ENCODE measurements around the gene VANGL2. TPM values are rescaled to one million over a fixed set of nuclear protein-coding genes. Genes with fewer than 3 reads are reported as not detected.

Gene VANGL2
- total and polyA plus RNA-seq, 4 experiments from 2014 or later, result not detected

DNA sequence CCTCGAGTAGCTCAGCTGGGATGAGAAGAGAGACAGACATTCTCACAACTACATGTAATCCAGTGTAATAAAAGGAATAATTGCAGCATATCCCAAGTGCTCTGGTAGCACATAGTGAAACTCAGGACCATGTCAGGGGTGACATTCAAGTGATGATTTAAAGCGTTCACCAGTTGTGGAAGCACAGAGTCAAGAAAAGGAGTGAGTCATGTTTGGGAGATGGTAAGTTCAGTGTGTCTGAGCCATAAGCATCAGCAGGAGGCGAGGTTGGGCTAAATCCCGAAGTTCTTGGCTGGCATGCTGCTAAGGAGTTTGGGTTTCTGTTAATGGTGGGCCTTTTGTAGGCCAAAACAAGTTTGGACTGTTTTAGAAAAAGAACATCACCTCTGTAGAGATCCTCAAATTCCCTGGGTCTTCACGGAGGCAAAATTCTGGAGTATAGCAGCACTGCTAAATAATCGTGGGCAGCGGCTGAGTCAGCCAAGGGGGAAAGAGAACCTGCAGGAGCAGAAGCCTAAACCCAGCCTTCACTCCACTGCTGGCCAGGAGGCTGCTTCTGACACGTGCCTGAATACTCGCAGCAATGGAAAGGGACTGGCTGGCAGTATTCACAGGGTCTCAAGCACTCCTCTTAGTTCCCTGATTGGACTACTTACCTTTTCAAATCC lies 40.7 kb upstream of the VANGL2 start:
- peaks cover 48% of the 10 kb centered on the region for H3K36me3 ChIP-seq (ENCODE audit: insufficient read depth, low read length)
- no peak overlapping the region for H3K27ac Mint-ChIP-seq
- no peak overlapping the region for H3K27ac ChIP-seq (ENCODE audit: low read depth, low read length)
- H3K9me3 ChIP-seq (ENCODE audit: control insufficient read depth in 1 of 2, low read length in 2 of 2), result no peaks in the 10 kb centered on the region
- DNase-seq, result no peak
- POLR2A ChIA-PET (ENCODE audit: partially characterized antibody), result no interaction called here
- no peaks in the 10 kb centered on the region for H3K27me3 Mint-ChIP-seq
- no peak overlapping the region for H3K4me3 Mint-ChIP-seq
- CTCF ChIA-PET (ENCODE audit: partially characterized antibody), result no interaction called here
- peaks cover 0 to 5% (median 4%) of the 10 kb centered on the region in 4 donors for H3K4me1 Mint-ChIP-seq
- H3K36me3 Mint-ChIP-seq, result peaks cover 51 to 57% of the 10 kb centered on the region in 2 donors
- intact Hi-C loops (cut with micrococcal nuclease), result no loop called here
- H3K27me3 ChIP-seq (ENCODE audit: insufficient read depth, low read length), result no peaks in the 10 kb centered on the region
- no peak overlapping the region for H3K4me3 ChIP-seq (ENCODE audit: low read length in 2 of 2)
- H3K4me1 ChIP-seq (ENCODE audit: insufficient read depth, low read length), result no peaks in the 10 kb centered on the region
- H3K9me3 Mint-ChIP-seq, result no peaks in the 10 kb centered on the region

DNA sequence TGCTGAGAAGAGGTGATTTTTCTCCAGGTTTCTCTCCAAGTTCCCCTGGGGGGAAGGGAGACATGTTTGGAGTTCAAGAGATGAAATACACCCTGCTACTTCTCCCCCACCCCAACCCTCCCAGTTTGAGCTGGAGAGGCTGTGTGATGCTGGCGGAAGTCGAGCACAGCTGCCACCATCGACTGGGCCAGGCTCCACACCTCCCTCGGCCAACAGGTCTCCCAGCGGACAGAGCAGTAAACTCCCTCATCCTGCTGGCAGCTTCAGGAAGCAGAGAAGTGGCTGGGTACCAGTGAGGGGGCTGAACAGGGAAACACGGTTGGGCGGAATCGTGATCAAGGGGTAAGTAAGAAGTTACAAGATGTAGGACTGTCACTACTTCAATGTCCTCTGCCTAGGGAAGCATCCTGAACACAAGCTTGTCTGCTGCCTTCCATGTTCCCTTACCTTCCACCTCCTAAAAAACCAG lies 40.1 kb upstream of the VANGL2 start:
- peaks cover 43% of the 10 kb centered on the region for H3K36me3 ChIP-seq (ENCODE audit: insufficient read depth, low read length)

GRCh38 chr1:160361199-160361598 lies 39.2 kb upstream of the VANGL2 start:
- DNase-seq, result no peak
- Mint-ChIP-seq H3K27ac (peak overlapping the region in 2 of 7 donors; percentile 4 to 43), H3K4me1 (peaks cover 0 to 5% (median 4%) of the 10 kb centered on the region in 4 donors), H3K9me3 (no peaks in the 10 kb centered on the region), H3K27me3 (no peaks in the 10 kb centered on the region), H3K36me3 (peaks cover 40 to 42% of the 10 kb centered on the region in 2 donors), H3K4me3 (no peak overlapping the region)
- Histone ChIP-seq H3K4me3 (ENCODE audit: low read length in 2 of 2) (no peak overlapping the region), H3K27ac (ENCODE audit: low read depth, low read length) (no peak overlapping the region), H3K4me1 (ENCODE audit: insufficient read depth, low read length) (no peaks in the 10 kb centered on the region), H3K36me3 (ENCODE audit: insufficient read depth, low read length) (peaks cover 33% of the 10 kb centered on the region), H3K9me3 (ENCODE audit: control insufficient read depth in 1 of 2, low read length in 2 of 2) (no peaks in the 10 kb centered on the region), H3K27me3 (ENCODE audit: insufficient read depth, low read length) (no peaks in the 10 kb centered on the region)
- intact Hi-C loops (cut with micrococcal nuclease), result no loop called here
- ChIA-PET CTCF (ENCODE audit: partially characterized antibody) (no interaction called here), POLR2A (ENCODE audit: partially characterized antibody) (no interaction called here)

More for the DNA sequence above, 40.1 kb upstream of the VANGL2 start:
- Mint-ChIP-seq H3K9me3 (no peaks in the 10 kb centered on the region), H3K27me3 (no peaks in the 10 kb centered on the region), H3K36me3 (peaks cover 46 to 52% of the 10 kb centered on the region in 2 donors), H3K4me1 (peaks cover 0 to 5% (median 4%) of the 10 kb centered on the region in 4 donors), H3K27ac (peak overlapping the region in 2 of 7 donors; percentile 44 to 52), H3K4me3 (no peak overlapping the region)
- DNase-seq, result no peak
- no peak overlapping the region for H3K27ac ChIP-seq (ENCODE audit: low read depth, low read length)
- no peaks in the 10 kb centered on the region for H3K27me3 ChIP-seq (ENCODE audit: insufficient read depth, low read length)
- ChIA-PET CTCF (ENCODE audit: partially characterized antibody) (no interaction called here), POLR2A (ENCODE audit: partially characterized antibody) (no interaction called here)
- H3K4me1 ChIP-seq (ENCODE audit: insufficient read depth, low read length), result no peaks in the 10 kb centered on the region
- intact Hi-C loops (cut with micrococcal nuclease), result no loop called here
- no peaks in the 10 kb centered on the region for H3K9me3 ChIP-seq (ENCODE audit: control insufficient read depth in 1 of 2, low read length in 2 of 2)
- no peak overlapping the region for H3K4me3 ChIP-seq (ENCODE audit: low read length in 2 of 2)

DNA sequence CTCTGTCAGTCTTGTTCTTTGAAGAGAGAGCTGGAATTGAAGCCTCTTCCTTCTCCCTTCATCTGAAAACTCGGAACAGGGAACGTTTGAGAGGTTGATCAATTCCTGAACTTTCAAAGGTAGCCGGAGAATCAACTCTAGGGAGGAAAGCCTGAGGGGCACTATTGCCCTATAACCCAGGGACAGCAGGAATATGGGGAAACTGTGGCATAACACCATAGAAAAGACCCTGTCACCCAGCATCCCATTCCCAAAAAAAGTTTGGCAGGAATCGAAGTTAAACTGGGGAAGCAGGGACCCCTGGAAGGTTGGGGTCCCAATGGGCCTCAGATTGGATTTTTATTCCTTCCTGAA lies 38.6 kb upstream of the VANGL2 start:
- Histone ChIP-seq H3K27me3 (ENCODE audit: insufficient read depth, low read length) (no peaks in the 10 kb centered on the region), H3K9me3 (ENCODE audit: control insufficient read depth in 1 of 2, low read length in 2 of 2) (no peaks in the 10 kb centered on the region), H3K4me3 (ENCODE audit: low read length in 2 of 2) (no peak overlapping the region), H3K36me3 (ENCODE audit: insufficient read depth, low read length) (peaks cover 27% of the 10 kb centered on the region), H3K27ac (ENCODE audit: low read depth, low read length) (no peak overlapping the region), H3K4me1 (ENCODE audit: insufficient read depth, low read length) (no peaks in the 10 kb centered on the region)
- ChIA-PET CTCF (ENCODE audit: partially characterized antibody) (interaction anchor here (1.2 to 1.9 kb wide), 2 partner anchors 15 to 261 kb away, joined by 4 to 10 read pairs; no protein-coding TSS in a partner anchor), POLR2A (ENCODE audit: partially characterized antibody) (interaction anchor here (0.6 to 1.1 kb wide), 2 partner anchors 18 to 114 kb away, joined by 3 to 4 read pairs; no protein-coding TSS in a partner anchor)
- intact Hi-C loops (cut with micrococcal nuclease), result no loop called here
- Mint-ChIP-seq H3K4me3 (no peak overlapping the region), H3K9me3 (no peaks in the 10 kb centered on the region), H3K27me3 (no peaks in the 10 kb centered on the region), H3K4me1 (peaks cover 0 to 5% (median 4%) of the 10 kb centered on the region in 4 donors), H3K36me3 (peaks cover 34 to 36% of the 10 kb centered on the region in 2 donors), H3K27ac (peak overlapping the region in 1 of 7 donors; percentile 35)
- no peak for DNase-seq

- no peaks in the 10 kb centered on the region for H3K27me3 ChIP-seq (ENCODE audit: insufficient read depth, low read length)
- Mint-ChIP-seq H3K4me1 (peaks cover 0 to 5% (median 4%) of the 10 kb centered on the region in 4 donors), H3K36me3 (peaks cover 28 to 31% of the 10 kb centered on the region in 2 donors), H3K9me3 (no peaks in the 10 kb centered on the region), H3K4me3 (no peak overlapping the region), H3K27me3 (no peaks in the 10 kb centered on the region), H3K27ac (peak overlapping the region in 6 of 7 donors; percentile 20 to 85 (median 46))
- ChIA-PET POLR2A (ENCODE audit: partially characterized antibody) (interaction anchor here (0.6 to 1.1 kb wide), 2 partner anchors 19 to 115 kb away, joined by 3 to 4 read pairs; no protein-coding TSS in a partner anchor), CTCF (ENCODE audit: partially characterized antibody) (interaction anchor here (1.2 to 1.9 kb wide), 3 partner anchors 9 to 262 kb away, joined by 4 to 10 read pairs (median 5); no protein-coding TSS in a partner anchor)
- no peaks in the 10 kb centered on the region for H3K9me3 ChIP-seq (ENCODE audit: control insufficient read depth in 1 of 2, low read length in 2 of 2)
- no peak overlapping the region for H3K27ac ChIP-seq (ENCODE audit: low read depth, low read length)
- H3K4me3 ChIP-seq (ENCODE audit: low read length in 2 of 2), result no peak overlapping the region
- peaks cover 22% of the 10 kb centered on the region for H3K36me3 ChIP-seq (ENCODE audit: insufficient read depth, low read length)
- H3K4me1 ChIP-seq (ENCODE audit: insufficient read depth, low read length), result no peaks in the 10 kb centered on the region
- DNase-seq, result no peak
- intact Hi-C loops (cut with micrococcal nuclease), result no loop called here
Observed at GRCh38 chr1:160362168-160362957, 38.0 kb upstream of the VANGL2 start.

GRCh38 chr1:160363010-160363409 lies 37.4 kb upstream of the VANGL2 start:
- Histone ChIP-seq H3K4me3 (ENCODE audit: low read length in 2 of 2) (no peak overlapping the region), H3K36me3 (ENCODE audit: insufficient read depth, low read length) (peaks cover 16% of the 10 kb centered on the region), H3K27ac (ENCODE audit: low read depth, low read length) (no peak overlapping the region), H3K4me1 (ENCODE audit: insufficient read depth, low read length) (no peaks in the 10 kb centered on the region), H3K27me3 (ENCODE audit: insufficient read depth, low read length) (no peaks in the 10 kb centered on the region), H3K9me3 (ENCODE audit: control insufficient read depth in 1 of 2, low read length in 2 of 2) (no peaks in the 10 kb centered on the region)
- H3K4me3 Mint-ChIP-seq, result no peak overlapping the region
- peak overlapping the region in 6 of 7 donors; percentile 14 to 81 (median 42) for H3K27ac Mint-ChIP-seq
- intact Hi-C loops (cut with micrococcal nuclease), result no loop called here
- ChIA-PET CTCF (ENCODE audit: partially characterized antibody) (interaction anchor here (1.5 to 1.9 kb wide), 2 partner anchors 10 to 14 kb away, joined by 5 to 10 read pairs; no protein-coding TSS in a partner anchor), POLR2A (ENCODE audit: partially characterized antibody) (no interaction called here)
- no peaks in the 10 kb centered on the region for H3K27me3 Mint-ChIP-seq
- DNase-seq, result no peak
- peaks cover 0 to 5% (median 4%) of the 10 kb centered on the region in 4 donors for H3K4me1 Mint-ChIP-seq
- no peaks in the 10 kb centered on the region for H3K9me3 Mint-ChIP-seq
- H3K36me3 Mint-ChIP-seq, result peaks cover 23 to 25% of the 10 kb centered on the region in 2 donors
